ENCODE measurements around the gene GTPBP3.
"Not testable (repeated sequence)": the region's sequence is repeated elsewhere in the genome, so short reads cannot be mapped to it uniquely, and the experiment has no call there.

Gene GTPBP3

GRCh38 chr19:17336872-17337674, at the start of gene GTPBP3:
Gene GTPBP3, plus strand, starts transcription at chr19:17337553. Its CDS starts 59 bp downstream, at chr19:17337612.
- DNase-seq (ENCODE audit: low spot score) = peak; percentile 99

- DNase-seq (ENCODE audit: low spot score) = no peak
Observed at GRCh38 chr19:17289489-17289888, 47.9 kb upstream of the GTPBP3 start.

- peak; percentile 77 for DNase-seq (ENCODE audit: low spot score)
Observed at GRCh38 chr19:17292301-17293074, 44.9 kb upstream of the GTPBP3 start.

GRCh38 chr19:17293605-17294004, 43.7 kb upstream of the GTPBP3 start:
- no peak for DNase-seq (ENCODE audit: low spot score)

GRCh38 chr19:17294051-17294891, 43.1 kb upstream of the GTPBP3 start:
- no peak for DNase-seq (ENCODE audit: low spot score)

GRCh38 chr19:17295551-17295950, 41.8 kb upstream of the GTPBP3 start:
- not testable (repeated sequence) for DNase-seq (ENCODE audit: low spot score)

- DNase-seq (ENCODE audit: low spot score) = no peak
Observed at GRCh38 chr19:17296273-17296672, 41.1 kb upstream of the GTPBP3 start.

- no peak for DNase-seq (ENCODE audit: low spot score)
Observed at GRCh38 chr19:17296976-17297375, 40.4 kb upstream of the GTPBP3 start.

GRCh38 chr19:17300992-17301619, 36.2 kb upstream of the GTPBP3 start:
- no peak for DNase-seq (ENCODE audit: low spot score)

GRCh38 chr19:17302391-17303166, 34.8 kb upstream of the GTPBP3 start:
- DNase-seq (ENCODE audit: low spot score) = peak; percentile 58

- peak; percentile 97 for DNase-seq (ENCODE audit: low spot score)
Observed at GRCh38 chr19:17303167-17303939, 34.0 kb upstream of the GTPBP3 start, which contains the start of gene ABHD8. Gene ABHD8, minus strand, starts transcription at chr19:17303425. Its CDS starts 1,809 bp downstream, at chr19:17301616.

- no peak for DNase-seq (ENCODE audit: low spot score)
Observed at GRCh38 chr19:17303940-17304267, 33.4 kb upstream of the GTPBP3 start.

GRCh38 chr19:17304386-17305215, 32.8 kb upstream of the GTPBP3 start:
- no peak for DNase-seq (ENCODE audit: low spot score)

- no peak for DNase-seq (ENCODE audit: low spot score)
Observed at GRCh38 chr19:17305216-17305516, 32.2 kb upstream of the GTPBP3 start.

GRCh38 chr19:17305517-17306284, 31.7 kb upstream of the GTPBP3 start, which contains the start of gene MRPL34:
Gene MRPL34, plus strand, starts transcription at chr19:17305872. Its CDS starts 21 bp downstream, at chr19:17305893.
- peak; percentile 97 for DNase-seq (ENCODE audit: low spot score)

GRCh38 chr19:17306285-17306714, 31.1 kb upstream of the GTPBP3 start:
- no peak for DNase-seq (ENCODE audit: low spot score)

- no peak for DNase-seq (ENCODE audit: low spot score)
Observed at GRCh38 chr19:17307876-17308377, 29.4 kb upstream of the GTPBP3 start.

All from Ammon's horn (tissue), 1 donor.